ENCODE measurements around the gene UQCRC1. TPM values are rescaled to one million over a fixed set of nuclear protein-coding genes. Genes with fewer than 3 reads are reported as not detected.
"Not testable (repeated sequence)": the region's sequence is repeated elsewhere in the genome, so short reads cannot be mapped to it uniquely, and the experiment has no call there.

UQCRC1 gene
- total RNA-seq, 1 experiment from 2014 or later = 575 TPM

DNA sequence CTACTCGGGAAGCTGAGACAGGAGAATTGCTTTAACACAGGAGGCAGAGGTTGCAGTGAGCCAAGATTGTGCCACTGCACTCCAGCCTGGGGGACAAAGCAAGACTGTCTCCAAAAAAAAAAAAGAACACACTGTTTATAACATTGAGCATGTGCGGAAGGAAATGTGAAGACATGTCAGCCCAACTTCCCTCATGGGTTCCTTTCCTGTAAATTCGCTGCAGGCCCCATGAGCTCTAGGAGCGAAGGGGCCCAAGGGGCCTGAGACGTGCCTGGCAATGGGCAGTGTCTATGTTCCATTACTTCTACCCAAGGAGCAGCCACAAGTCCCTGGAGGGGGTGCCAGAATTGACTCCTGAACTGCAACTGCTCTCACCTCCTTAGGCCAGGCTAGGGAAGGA lies 56.1 kb downstream of the UQCRC1 start:
- peaks cover 4% of the 10 kb centered on the region for H3F3A ChIP-seq (ENCODE audit: low read length, unreplicated experiment)
- H4K20me1 ChIP-seq (ENCODE audit: low read length) = no peaks in the 10 kb centered on the region
- intact Hi-C loops (cut with micrococcal nuclease) = loop anchor here (10.0 kb wide), 1 partner anchor 1169 kb away; the partner anchor contains the start of gene PTPN23
- ChIA-PET POLR2A (ENCODE audit: unreplicated experiment) (no interaction called here), CTCF (no interaction called here)
- peaks cover 50% of the 10 kb centered on the region for H3K79me2 ChIP-seq (ENCODE audit: low read length)
- H3K4me3 ChIP-seq (ENCODE audit: low read length) = no peak overlapping the region
- no peak overlapping the region for H3K9ac ChIP-seq (ENCODE audit: low read length)
- H3K4me2 ChIP-seq (ENCODE audit: low read length) = no peak overlapping the region
- DNase-seq (no peak), ATAC-seq (no peak)
- peaks cover 31% of the 10 kb centered on the region for H3K4me1 ChIP-seq (ENCODE audit: insufficient read depth, low read length)
- no peaks in the 10 kb centered on the region for H3K9me3 ChIP-seq (ENCODE audit: low read length)
- no peaks in the 10 kb centered on the region for H3K9me2 ChIP-seq (replicated peaks; ENCODE audit: low read length)
- no peaks in the 10 kb centered on the region for H3K27me3 ChIP-seq (ENCODE audit: low read length)
- BruUV-seq (replicated peaks) = no TSS peak
- no peak overlapping the region for H3K27ac ChIP-seq (ENCODE audit: low read length)
- no peaks in the 10 kb centered on the region; the same call in 1 of the 2 replicates for H3K36me3 ChIP-seq (ENCODE audit: low read depth, low read length)
- no peak overlapping the region for H2AFZ ChIP-seq (ENCODE audit: low read length)
- TF ChIP-seq, protein P1, sequence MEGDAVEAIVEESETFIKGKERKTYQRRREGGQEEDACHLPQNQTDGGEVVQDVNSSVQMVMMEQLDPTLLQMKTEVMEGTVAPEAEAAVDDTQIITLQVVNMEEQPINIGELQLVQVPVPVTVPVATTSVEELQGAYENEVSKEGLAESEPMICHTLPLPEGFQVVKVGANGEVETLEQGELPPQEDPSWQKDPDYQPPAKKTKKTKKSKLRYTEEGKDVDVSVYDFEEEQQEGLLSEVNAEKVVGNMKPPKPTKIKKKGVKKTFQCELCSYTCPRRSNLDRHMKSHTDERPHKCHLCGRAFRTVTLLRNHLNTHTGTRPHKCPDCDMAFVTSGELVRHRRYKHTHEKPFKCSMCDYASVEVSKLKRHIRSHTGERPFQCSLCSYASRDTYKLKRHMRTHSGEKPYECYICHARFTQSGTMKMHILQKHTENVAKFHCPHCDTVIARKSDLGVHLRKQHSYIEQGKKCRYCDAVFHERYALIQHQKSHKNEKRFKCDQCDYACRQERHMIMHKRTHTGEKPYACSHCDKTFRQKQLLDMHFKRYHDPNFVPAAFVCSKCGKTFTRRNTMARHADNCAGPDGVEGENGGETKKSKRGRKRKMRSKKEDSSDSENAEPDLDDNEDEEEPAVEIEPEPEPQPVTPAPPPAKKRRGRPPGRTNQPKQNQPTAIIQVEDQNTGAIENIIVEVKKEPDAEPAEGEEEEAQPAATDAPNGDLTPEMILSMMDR (conservative IDR thresholded peaks at IDR 0.05; ENCODE audit: low read depth, low read length) = no peak
- no peak for TF ChIP-seq EZH2phosphoT487 (IDR thresholded peaks at IDR 0.05; ENCODE audit: borderline replicate concordance, low read length)
- TF ChIP-seq EZH2 (IDR thresholded peaks at IDR 0.05; ENCODE audit: low read length, unreplicated experiment) = no peak

DNA sequence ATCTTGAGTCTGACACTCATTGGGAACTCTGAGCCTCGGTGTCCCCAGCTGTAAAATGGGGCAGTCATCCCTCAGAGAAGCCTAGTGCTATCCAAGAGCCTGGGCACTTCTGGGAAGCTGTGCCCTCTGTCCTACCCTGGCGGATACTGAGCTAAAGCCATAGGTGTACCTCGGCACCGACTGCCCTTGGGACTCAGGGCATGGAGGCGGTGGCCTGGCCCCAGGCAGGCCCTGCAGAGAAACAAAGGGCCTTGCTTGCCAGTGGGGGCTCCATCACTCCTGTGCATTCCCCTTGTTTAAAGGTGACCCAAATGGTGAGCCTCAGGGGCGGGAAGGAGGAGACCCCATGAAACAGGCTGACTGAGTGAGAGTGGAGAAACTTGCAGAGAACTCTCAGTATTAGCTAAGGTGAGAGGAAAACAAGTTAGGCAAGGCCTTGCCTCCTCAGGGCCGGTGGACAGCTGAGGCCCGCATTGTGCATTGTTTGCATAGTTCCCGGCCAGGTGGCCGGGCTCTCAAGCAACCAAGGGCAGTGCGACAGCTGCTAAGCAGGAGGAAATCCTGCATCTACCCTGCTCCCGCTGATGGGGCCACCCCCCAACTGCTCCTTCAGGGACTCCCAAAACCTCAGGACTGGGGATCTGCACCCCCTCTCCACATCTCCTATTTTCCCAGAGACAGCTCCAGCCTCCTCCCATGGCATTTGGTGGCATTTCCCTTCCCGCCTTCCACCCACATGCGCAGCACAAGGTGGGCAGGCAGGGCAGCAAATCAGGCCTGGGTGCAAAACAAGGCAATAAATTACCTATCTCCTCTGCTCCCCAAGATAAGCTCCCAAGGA lies 57.1 kb downstream of the UQCRC1 start:
- H3K4me3 ChIP-seq (ENCODE audit: low read length) = no peak overlapping the region
- no peak overlapping the region for H3K27ac ChIP-seq (ENCODE audit: low read length)
- ATAC-seq (no peak), DNase-seq (no peak)
- no peaks in the 10 kb centered on the region for H4K20me1 ChIP-seq (ENCODE audit: low read length)
- peaks cover 7% of the 10 kb centered on the region; the same call in 1 of the 2 replicates for H3K36me3 ChIP-seq (ENCODE audit: low read depth, low read length)
- H3F3A ChIP-seq (ENCODE audit: low read length, unreplicated experiment) = no peaks in the 10 kb centered on the region
- intact Hi-C loops (cut with micrococcal nuclease) = loop anchor here (10.0 kb wide), 1 partner anchor 1168 kb away; the partner anchor contains the start of gene PTPN23
- POLR2A ChIA-PET (ENCODE audit: unreplicated experiment) = no interaction called here
- H3K9me2 ChIP-seq (replicated peaks; ENCODE audit: low read length) = no peaks in the 10 kb centered on the region
- no peak overlapping the region for H2AFZ ChIP-seq (ENCODE audit: low read length)
- no peaks in the 10 kb centered on the region for H3K9me3 ChIP-seq (ENCODE audit: low read length)
- H3K79me2 ChIP-seq (ENCODE audit: low read length) = peaks cover 50% of the 10 kb centered on the region
- no TSS peak for BruUV-seq (replicated peaks)
- H3K4me1 ChIP-seq (ENCODE audit: insufficient read depth, low read length) = peaks cover 24% of the 10 kb centered on the region
- H3K9ac ChIP-seq (ENCODE audit: low read length) = no peak overlapping the region
- TF ChIP-seq EZH2 (IDR thresholded peaks at IDR 0.05; ENCODE audit: low read length, unreplicated experiment) = no peak
- TF ChIP-seq, protein P1 (conservative IDR thresholded peaks at IDR 0.05; ENCODE audit: low read depth, low read length) = no peak
- no peak for TF ChIP-seq EZH2phosphoT487 (IDR thresholded peaks at IDR 0.05; ENCODE audit: borderline replicate concordance, low read length)
- H3K27me3 ChIP-seq (ENCODE audit: low read length) = no peaks in the 10 kb centered on the region
- no peak overlapping the region for H3K4me2 ChIP-seq (ENCODE audit: low read length)
- CTCF ChIA-PET = no interaction called here

DNA sequence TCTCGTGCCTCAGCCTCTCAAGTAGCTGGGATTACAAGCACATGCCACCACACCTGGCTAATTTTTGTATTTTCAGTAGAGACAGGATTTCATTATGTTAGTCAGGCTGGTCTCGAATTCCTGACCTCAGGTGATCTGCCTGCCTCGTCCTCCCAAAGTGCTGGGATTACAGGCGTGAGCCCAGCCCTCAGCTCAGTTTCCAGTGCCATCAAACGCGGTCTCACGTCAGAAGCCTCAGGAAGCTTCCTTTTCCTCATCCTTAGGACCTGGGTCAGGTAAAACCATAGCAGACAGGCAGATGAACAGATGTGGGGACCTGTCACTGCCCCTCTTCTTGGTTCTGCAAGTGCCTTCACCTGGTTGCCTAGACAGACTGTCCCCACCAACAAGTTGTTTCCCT lies 57.8 kb downstream of the UQCRC1 start:
- H3K9me3 ChIP-seq (ENCODE audit: low read length); DNase-seq; BruUV-seq (replicated peaks); ATAC-seq; H3K9me2 ChIP-seq (replicated peaks; ENCODE audit: low read length); H3K4me2 ChIP-seq (ENCODE audit: low read length); H4K20me1 ChIP-seq (ENCODE audit: low read length); H3F3A ChIP-seq (ENCODE audit: low read length, unreplicated experiment); POLR2A ChIA-PET (ENCODE audit: unreplicated experiment); H3K9ac ChIP-seq (ENCODE audit: low read length); H3K27ac ChIP-seq (ENCODE audit: low read length); H3K4me3 ChIP-seq (ENCODE audit: low read length); H3K27me3 ChIP-seq (ENCODE audit: low read length); H2AFZ ChIP-seq (ENCODE audit: low read length): not testable (repeated sequence)
- intact Hi-C loops (cut with micrococcal nuclease) = loop anchor here (10.0 kb wide), 1 partner anchor 1167 kb away; the partner anchor contains the start of gene PTPN23
- peaks cover 14% of the 10 kb centered on the region for H3K36me3 ChIP-seq (ENCODE audit: low read depth, low read length)
- H3K79me2 ChIP-seq (ENCODE audit: low read length) = peaks cover 50% of the 10 kb centered on the region
- CTCF ChIA-PET = interaction anchor here (0.6 kb wide), 1 partner anchor 115 kb away, joined by 3 read pairs; no protein-coding TSS in a partner anchor
- peaks cover 20% of the 10 kb centered on the region for H3K4me1 ChIP-seq (ENCODE audit: insufficient read depth, low read length)

Small RNA genes lying within 50 kb of the gene (microRNA-seq; reads per million reads assigned to microRNA genes)
- gene MIR4793 (ENCODE audit: unreplicated experiment) (not detected), gene MIR6823 (ENCODE audit: unreplicated experiment) (not detected), gene MIR711 (ENCODE audit: unreplicated experiment) (not detected)

Other genes starting within 250 kb of the UQCRC1 start
- gene FBXW12, start 237.4 kb downstream of the UQCRC1 start, total RNA-seq (2014; rRNA removed) = not detected in 2 replicates
- 31.8 and 35.4 TPM in 2 replicates for gene PLXNB1, start 179.6 kb downstream of the UQCRC1 start, total RNA-seq (2014; rRNA removed)
- 27.8 and 30.9 TPM in 2 replicates for gene CCDC51, start 169.5 kb downstream of the UQCRC1 start, total RNA-seq (2014; rRNA removed)
- 517 and 618 TPM in 2 replicates for gene TMA7, start 169.4 kb downstream of the UQCRC1 start, total RNA-seq (2014; rRNA removed)
- 13.9 and 16.1 TPM in 2 replicates for gene ATRIP, start 162.9 kb downstream of the UQCRC1 start, total RNA-seq (2014; rRNA removed)
- gene SHISA5, start 105.5 kb downstream of the UQCRC1 start, total RNA-seq (2014; rRNA removed) = 159 and 164 TPM in 2 replicates
- 33.5 and 35.2 TPM in 2 replicates for gene PFKFB4, start 52.8 kb downstream of the UQCRC1 start, total RNA-seq (2014; rRNA removed)
- 0.81 and 0.91 TPM in 2 replicates for gene UCN2, start 45.9 kb downstream of the UQCRC1 start, total RNA-seq (2014; rRNA removed)
- gene COL7A1, start 14.3 kb downstream of the UQCRC1 start, total RNA-seq (2014; rRNA removed) = 7.9 and 10.6 TPM in 2 replicates
- not detected in 2 replicates for gene TMEM89, start 12.1 kb upstream of the UQCRC1 start, total RNA-seq (2014; rRNA removed)
- gene SLC26A6, start 25.8 kb upstream of the UQCRC1 start, total RNA-seq (2014; rRNA removed) = 38.1 and 44.9 TPM in 2 replicates
- 0.92 and 1.1 TPM in 2 replicates for gene CELSR3, start 53.2 kb upstream of the UQCRC1 start, total RNA-seq (2014; rRNA removed)
- 56.3 and 66.8 TPM in 2 replicates for gene NCKIPSD, start 76.3 kb upstream of the UQCRC1 start, total RNA-seq (2014; rRNA removed)
- gene IP6K2, start 107.6 kb upstream of the UQCRC1 start, total RNA-seq (2014; rRNA removed) = 88.1 and 102 TPM in 2 replicates
- 68.1 and 117 TPM in 2 replicates for gene PRKAR2A, start 238.2 kb upstream of the UQCRC1 start, total RNA-seq (2014; rRNA removed)